Right lobe of liver (tissue), 4 donors: ENCODE results near the gene TOR2A.

Experiments
- POLR2A ChIP-seq: fragments of 450-650 bp; IDR thresholded peaks from one replicate; pipeline ENCODE4 v1.6.1; 2017; ENCODE audit warnings: antibody characterized with exemption, mild to moderate bottlenecking
- TF ChIP-seq, protein P1 (sequence below), 4 donors: fragments of 200-600 bp in 3 of 4; fragments of 450-650 bp in 1 of 4; IDR thresholded peaks; one replicate each; pipeline versions ENCODE4 v1.5.1 to v1.8.0; 2016 to 2022; ENCODE audit warnings: antibody characterized with exemption in 4 of 4, mild to moderate bottlenecking in 2 of 4
- donor health status: DM: no; HTN: no; CAD: no.
- donor health status: DM: no; HTN: no; CAD: no.
- donor health status: DM: no; HTN: yes; CAD: no.

DNA sequence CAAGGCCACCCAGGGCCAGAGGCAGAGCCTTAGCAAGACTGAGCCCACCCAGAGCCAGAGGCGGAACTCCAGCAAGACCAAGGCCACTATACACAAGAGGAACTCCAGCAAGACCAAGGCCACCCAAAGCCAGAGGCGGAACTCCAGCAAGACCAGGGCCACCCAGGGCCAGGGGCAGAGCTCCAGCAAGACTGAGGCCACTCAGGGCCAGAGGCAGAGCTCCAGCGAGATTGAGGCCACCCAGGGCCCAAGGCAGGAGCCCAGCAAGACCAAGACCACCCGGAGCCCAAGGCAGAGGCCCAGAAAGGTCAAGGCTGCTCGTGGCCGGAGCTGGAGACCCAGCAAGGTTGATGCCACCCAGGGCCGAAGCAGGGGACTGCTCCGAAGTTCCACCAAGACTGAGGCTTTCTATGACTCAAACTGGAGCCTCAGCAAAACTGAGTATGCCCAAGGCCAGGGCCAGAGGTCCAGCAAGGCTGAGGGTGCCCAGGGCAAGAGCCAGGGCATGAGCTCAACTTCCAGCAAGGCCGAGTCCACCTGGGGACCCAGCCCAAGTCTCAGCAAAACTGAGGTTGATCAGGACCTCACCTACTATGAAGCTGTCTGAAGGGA lies 4.2 kb downstream of the TOR2A start:
- no peak for TF ChIP-seq POLR2A
- TF ChIP-seq, protein P1, sequence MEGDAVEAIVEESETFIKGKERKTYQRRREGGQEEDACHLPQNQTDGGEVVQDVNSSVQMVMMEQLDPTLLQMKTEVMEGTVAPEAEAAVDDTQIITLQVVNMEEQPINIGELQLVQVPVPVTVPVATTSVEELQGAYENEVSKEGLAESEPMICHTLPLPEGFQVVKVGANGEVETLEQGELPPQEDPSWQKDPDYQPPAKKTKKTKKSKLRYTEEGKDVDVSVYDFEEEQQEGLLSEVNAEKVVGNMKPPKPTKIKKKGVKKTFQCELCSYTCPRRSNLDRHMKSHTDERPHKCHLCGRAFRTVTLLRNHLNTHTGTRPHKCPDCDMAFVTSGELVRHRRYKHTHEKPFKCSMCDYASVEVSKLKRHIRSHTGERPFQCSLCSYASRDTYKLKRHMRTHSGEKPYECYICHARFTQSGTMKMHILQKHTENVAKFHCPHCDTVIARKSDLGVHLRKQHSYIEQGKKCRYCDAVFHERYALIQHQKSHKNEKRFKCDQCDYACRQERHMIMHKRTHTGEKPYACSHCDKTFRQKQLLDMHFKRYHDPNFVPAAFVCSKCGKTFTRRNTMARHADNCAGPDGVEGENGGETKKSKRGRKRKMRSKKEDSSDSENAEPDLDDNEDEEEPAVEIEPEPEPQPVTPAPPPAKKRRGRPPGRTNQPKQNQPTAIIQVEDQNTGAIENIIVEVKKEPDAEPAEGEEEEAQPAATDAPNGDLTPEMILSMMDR (IDR thresholded peaks at IDR 0.05), result no peak
